GM12878 (cell line): ENCODE data around the gene KRT75.

Experiments
- CHD2 ChIP-seq: IDR thresholded peaks from 2 replicates; pipeline ENCODE4 v1.6.1; 2011; ENCODE audit warnings: low read depth, low read length, improper control_type of control experiment, borderline replicate concordance
- EZH2 ChIP-seq: IDR thresholded peaks from 2 replicates; pipeline ENCODE4 v1.6.1; 2012; ENCODE audit warnings: low read depth, mild to moderate bottlenecking, control low read depth, inconsistent platforms, low read length, borderline replicate concordance; ENCODE audit not compliant: control insufficient read depth
- MTA3 ChIP-seq: IDR thresholded peaks from 2 replicates; pipeline ENCODE4 v1.6.1; 2012; ENCODE audit warnings: low read length, inconsistent platforms, borderline replicate concordance
- NR2C2 ChIP-seq: IDR thresholded peaks from 2 replicates; pipeline ENCODE4 v1.6.1; 2011; ENCODE audit warnings: borderline replicate concordance, low read depth; ENCODE audit not compliant: control insufficient read depth, insufficient read length
- PML ChIP-seq: IDR thresholded peaks from 2 replicates; pipeline ENCODE4 v1.6.1; 2012; ENCODE audit warnings: low read length, inconsistent platforms
- POLR2AphosphoS2 ChIP-seq: IDR thresholded peaks from 2 replicates; pipeline ENCODE4 v1.6.1; 2011; ENCODE audit warnings: low read depth, mild to moderate bottlenecking, low read length, improper control_type of control experiment, moderate library complexity
- POLR2AphosphoS5 ChIP-seq: IDR thresholded peaks from 2 replicates; pipeline ENCODE4 v1.6.1; 2011; ENCODE audit warnings: mild to moderate bottlenecking, low read length, inconsistent platforms
- SIN3A ChIP-seq: IDR thresholded peaks from 2 replicates; pipeline ENCODE4 v1.6.1; 2012; ENCODE audit warnings: low read depth, low read length, improper control_type of control experiment
- TAF1 ChIP-seq: IDR thresholded peaks from 2 replicates; pipeline ENCODE4 v1.6.1; 2011; ENCODE audit warnings: mild to moderate bottlenecking, low read depth, low read length, borderline replicate concordance
- ZNF217 ChIP-seq: fragments of 450-650 bp; IDR thresholded peaks from 2 replicates; pipeline ENCODE4 v1.6.1; 2017; ENCODE audit warnings: antibody characterized with exemption, mild to moderate bottlenecking
- ZNF274 ChIP-seq: IDR thresholded peaks from one replicate; pipeline ENCODE4 v1.8.0; 2011; ENCODE audit not compliant: insufficient read length, insufficient read depth
- TF ChIP-seq, protein P1 (sequence below), 3 experiments: IDR thresholded peaks in 2 of 3; conservative IDR thresholded peaks in 1 of 3; 2 replicates each; pipeline ENCODE4 v1.5.1; 2011; ENCODE audit warnings: low read depth in 3 of 3, low read length in 3 of 3, mild to moderate bottlenecking in 3 of 3, control low read depth in 2 of 3, moderate library complexity in 2 of 3, inconsistent platforms in 1 of 3, mixed read lengths in 1 of 3; ENCODE audit not compliant: control insufficient read depth in 2 of 3, insufficient read depth in 1 of 3; ENCODE audit errors: extremely low read depth in 1 of 3
- TF ChIP-seq, protein P2 (sequence below): fragments of 450-650 bp; IDR thresholded peaks from 2 replicates; pipeline ENCODE4 v1.6.1; 2017; ENCODE audit warnings: mild to moderate bottlenecking

DNA sequence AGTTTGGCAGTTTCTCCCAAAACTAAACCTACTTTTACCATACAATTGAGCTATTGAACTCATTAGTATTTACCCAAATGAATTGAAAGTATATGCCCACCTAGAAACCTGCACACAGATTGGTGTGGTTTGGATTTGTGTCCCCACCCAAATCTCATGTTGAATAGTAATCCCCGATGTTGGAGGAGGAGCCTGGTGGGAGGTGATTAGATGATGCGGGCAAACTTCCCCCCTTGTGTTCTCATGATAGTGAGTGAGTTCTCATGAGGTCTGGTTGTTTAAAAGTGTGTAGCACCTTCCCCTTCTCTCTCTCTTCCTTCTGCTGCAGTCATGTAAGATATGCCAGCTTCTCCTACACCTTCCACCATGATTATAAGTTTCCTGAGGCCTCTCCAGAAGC is 43.5 kb upstream of the KRT75 start:
- TF ChIP-seq, protein P1, sequence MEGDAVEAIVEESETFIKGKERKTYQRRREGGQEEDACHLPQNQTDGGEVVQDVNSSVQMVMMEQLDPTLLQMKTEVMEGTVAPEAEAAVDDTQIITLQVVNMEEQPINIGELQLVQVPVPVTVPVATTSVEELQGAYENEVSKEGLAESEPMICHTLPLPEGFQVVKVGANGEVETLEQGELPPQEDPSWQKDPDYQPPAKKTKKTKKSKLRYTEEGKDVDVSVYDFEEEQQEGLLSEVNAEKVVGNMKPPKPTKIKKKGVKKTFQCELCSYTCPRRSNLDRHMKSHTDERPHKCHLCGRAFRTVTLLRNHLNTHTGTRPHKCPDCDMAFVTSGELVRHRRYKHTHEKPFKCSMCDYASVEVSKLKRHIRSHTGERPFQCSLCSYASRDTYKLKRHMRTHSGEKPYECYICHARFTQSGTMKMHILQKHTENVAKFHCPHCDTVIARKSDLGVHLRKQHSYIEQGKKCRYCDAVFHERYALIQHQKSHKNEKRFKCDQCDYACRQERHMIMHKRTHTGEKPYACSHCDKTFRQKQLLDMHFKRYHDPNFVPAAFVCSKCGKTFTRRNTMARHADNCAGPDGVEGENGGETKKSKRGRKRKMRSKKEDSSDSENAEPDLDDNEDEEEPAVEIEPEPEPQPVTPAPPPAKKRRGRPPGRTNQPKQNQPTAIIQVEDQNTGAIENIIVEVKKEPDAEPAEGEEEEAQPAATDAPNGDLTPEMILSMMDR (IDR thresholded peaks at IDR 0.05 in 2 of 3, conservative IDR thresholded peaks at IDR 0.05 in 1 of 3; ENCODE audit: control insufficient read depth in 2 of 3, extremely low read depth in 1 of 3, insufficient read depth in 1 of 3, low read depth in 3 of 3, low read length in 3 of 3), result no peak
- TF ChIP-seq NR2C2 (no peak), EZH2 (no peak), CHD2 (no peak), PML (no peak), SIN3A (no peak), ZNF217 (no peak), POLR2AphosphoS5 (no peak), TAF1 (no peak), MTA3 (no peak), ZNF274 (no peak), POLR2AphosphoS2 (no peak)
- TF ChIP-seq, protein P2, sequence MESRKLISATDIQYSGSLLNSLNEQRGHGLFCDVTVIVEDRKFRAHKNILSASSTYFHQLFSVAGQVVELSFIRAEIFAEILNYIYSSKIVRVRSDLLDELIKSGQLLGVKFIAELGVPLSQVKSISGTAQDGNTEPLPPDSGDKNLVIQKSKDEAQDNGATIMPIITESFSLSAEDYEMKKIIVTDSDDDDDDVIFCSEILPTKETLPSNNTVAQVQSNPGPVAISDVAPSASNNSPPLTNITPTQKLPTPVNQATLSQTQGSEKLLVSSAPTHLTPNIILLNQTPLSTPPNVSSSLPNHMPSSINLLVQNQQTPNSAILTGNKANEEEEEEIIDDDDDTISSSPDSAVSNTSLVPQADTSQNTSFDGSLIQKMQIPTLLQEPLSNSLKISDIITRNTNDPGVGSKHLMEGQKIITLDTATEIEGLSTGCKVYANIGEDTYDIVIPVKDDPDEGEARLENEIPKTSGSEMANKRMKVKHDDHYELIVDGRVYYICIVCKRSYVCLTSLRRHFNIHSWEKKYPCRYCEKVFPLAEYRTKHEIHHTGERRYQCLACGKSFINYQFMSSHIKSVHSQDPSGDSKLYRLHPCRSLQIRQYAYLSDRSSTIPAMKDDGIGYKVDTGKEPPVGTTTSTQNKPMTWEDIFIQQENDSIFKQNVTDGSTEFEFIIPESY, result no peak
